OCI-LY3 (cell line): ENCODE measurements around the gene FAM209B.

Experiments
- EZH2phosphoT487 ChIP-seq: fragments of 200-600 bp; shearing (Covaris generic); IDR thresholded peaks from 2 replicates; pipeline ENCODE4 v1.6.1; 2018; ENCODE audit warnings: antibody characterized with exemption, mixed run types, low read depth
- TF ChIP-seq, protein P1 (sequence below): fragments of 200-600, 300-600 bp; sonication (generic); IDR thresholded peaks from 2 replicates; pipeline ENCODE4 v1.5.1; 2014; ENCODE audit warnings: antibody characterized with exemption, low read length, low read depth

DNA sequence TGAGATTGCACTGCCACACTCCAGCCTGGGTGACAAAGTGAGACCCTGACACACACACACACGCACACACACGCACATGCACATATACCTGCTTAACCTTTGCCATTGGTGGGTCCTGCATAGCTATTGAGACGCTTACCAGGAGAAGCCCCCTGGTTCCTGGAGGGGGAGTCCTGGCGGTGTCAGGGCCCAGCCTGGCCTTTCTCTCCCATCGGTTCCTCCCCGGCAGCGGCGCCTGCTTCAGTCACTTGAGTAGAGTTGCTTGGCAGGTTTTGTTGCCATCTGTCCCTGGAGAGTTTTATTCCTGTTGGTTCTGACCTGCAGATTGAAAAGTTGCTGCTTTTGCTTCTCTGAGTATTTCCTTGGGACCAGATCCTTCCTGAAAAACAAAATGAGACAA lies 29.1 kb upstream of the FAM209B start:
- TF ChIP-seq, protein P1, sequence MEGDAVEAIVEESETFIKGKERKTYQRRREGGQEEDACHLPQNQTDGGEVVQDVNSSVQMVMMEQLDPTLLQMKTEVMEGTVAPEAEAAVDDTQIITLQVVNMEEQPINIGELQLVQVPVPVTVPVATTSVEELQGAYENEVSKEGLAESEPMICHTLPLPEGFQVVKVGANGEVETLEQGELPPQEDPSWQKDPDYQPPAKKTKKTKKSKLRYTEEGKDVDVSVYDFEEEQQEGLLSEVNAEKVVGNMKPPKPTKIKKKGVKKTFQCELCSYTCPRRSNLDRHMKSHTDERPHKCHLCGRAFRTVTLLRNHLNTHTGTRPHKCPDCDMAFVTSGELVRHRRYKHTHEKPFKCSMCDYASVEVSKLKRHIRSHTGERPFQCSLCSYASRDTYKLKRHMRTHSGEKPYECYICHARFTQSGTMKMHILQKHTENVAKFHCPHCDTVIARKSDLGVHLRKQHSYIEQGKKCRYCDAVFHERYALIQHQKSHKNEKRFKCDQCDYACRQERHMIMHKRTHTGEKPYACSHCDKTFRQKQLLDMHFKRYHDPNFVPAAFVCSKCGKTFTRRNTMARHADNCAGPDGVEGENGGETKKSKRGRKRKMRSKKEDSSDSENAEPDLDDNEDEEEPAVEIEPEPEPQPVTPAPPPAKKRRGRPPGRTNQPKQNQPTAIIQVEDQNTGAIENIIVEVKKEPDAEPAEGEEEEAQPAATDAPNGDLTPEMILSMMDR: no peak
- TF ChIP-seq EZH2phosphoT487: no peak
